ELF-1 (cell line): ENCODE measurements around the gene FYN.
"Not testable (repeated sequence)": the region's sequence is repeated elsewhere in the genome, so short reads cannot be mapped to it uniquely, and the experiment has no call there.

Experiments used
- DNase-seq: peaks from one replicate; pipeline ENCODE4 v3.0.0-alpha.2; 2016; ENCODE audit warnings: low read depth, low spot score

FYN gene

GRCh38 chr6:111873178-111874024 lies at the start of gene FYN:
Gene FYN (minus strand): TSS chr6:111873452. CDS start chr6:111720051, 153,401 bp downstream.
- DNase-seq = peak; percentile 99

GRCh38 chr6:111922454-111923297 lies 49.4 kb upstream of the FYN start:
- no peak for DNase-seq

- peak; percentile 81 for DNase-seq
These were observed 47.9 kb upstream of the FYN start for GRCh38 chr6:111921103-111921502.

- no peak for DNase-seq
These were observed 47.3 kb upstream of the FYN start for GRCh38 chr6:111920578-111920977.

- DNase-seq = no peak
These were observed 45.6 kb upstream of the FYN start for GRCh38 chr6:111918825-111919224.

GRCh38 chr6:111916747-111917146 lies 43.5 kb upstream of the FYN start:
- DNase-seq = no peak

- no peak for DNase-seq
These were observed 41.4 kb upstream of the FYN start for GRCh38 chr6:111914617-111915016.

- DNase-seq = no peak
These were observed 39.7 kb upstream of the FYN start for GRCh38 chr6:111912904-111913303.

GRCh38 chr6:111911428-111911827 lies 38.2 kb upstream of the FYN start:
- no peak for DNase-seq

- DNase-seq = no peak
These were observed 36.0 kb upstream of the FYN start for GRCh38 chr6:111909238-111909637.

- not testable (repeated sequence) for DNase-seq
These were observed 35.1 kb upstream of the FYN start for GRCh38 chr6:111908365-111908764.

GRCh38 chr6:111900735-111901134 lies 27.5 kb upstream of the FYN start:
- DNase-seq = no peak

- DNase-seq = no peak
These were observed 26.3 kb upstream of the FYN start for GRCh38 chr6:111899531-111899930.

GRCh38 chr6:111898452-111898851 lies 25.2 kb upstream of the FYN start:
- DNase-seq = peak; percentile 53

- DNase-seq = no peak
These were observed 21.7 kb upstream of the FYN start for GRCh38 chr6:111894951-111895350.

- no peak for DNase-seq
These were observed 21.0 kb upstream of the FYN start for GRCh38 chr6:111894272-111894671.

- DNase-seq = no peak
These were observed 19.2 kb upstream of the FYN start for GRCh38 chr6:111892431-111892830.

GRCh38 chr6:111890988-111891387 lies 17.7 kb upstream of the FYN start:
- DNase-seq = no peak

GRCh38 chr6:111888928-111889695 lies 15.9 kb upstream of the FYN start:
- DNase-seq = peak; percentile 88

GRCh38 chr6:111886793-111887192 lies 13.5 kb upstream of the FYN start:
- DNase-seq = not testable (repeated sequence)

GRCh38 chr6:111885373-111886027 lies 12.2 kb upstream of the FYN start:
- no peak for DNase-seq
